ENCODE results near the gene HDAC4.

Gene HDAC4

DNA sequence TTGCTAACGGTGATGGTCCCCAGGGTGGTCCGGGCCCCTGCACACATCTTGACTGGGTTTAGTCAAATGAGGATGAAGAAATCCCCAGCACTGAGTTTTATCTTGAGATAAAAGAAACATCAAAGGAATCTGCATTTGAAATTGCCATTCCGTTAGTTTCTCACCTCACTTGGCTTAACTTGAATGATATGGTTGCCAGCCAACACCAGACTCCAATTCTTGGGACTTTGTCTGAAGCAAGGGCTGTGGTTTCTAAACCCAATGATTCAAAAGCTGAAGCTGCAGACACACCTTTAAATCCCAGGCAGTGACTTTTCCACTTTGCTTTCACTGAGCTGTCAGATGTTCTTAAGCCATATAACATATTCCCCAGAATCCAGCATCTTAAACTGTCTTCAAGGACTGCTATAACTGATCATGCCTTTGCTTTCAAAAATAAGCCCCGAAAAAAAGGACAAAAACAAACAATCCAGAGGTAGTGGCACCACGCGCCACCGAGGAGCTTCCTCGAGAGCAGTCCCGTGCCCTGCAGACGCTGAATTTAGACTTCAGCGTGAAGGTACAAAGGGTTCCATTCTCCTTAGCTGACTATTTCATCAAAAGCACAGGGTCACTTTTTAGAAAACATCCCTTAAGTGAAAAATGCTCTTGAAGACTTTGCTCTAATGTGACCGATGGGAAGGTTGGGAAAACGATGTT, 189.3 kb downstream of the HDAC4 start:
- DNase-seq: no peak

DNA sequence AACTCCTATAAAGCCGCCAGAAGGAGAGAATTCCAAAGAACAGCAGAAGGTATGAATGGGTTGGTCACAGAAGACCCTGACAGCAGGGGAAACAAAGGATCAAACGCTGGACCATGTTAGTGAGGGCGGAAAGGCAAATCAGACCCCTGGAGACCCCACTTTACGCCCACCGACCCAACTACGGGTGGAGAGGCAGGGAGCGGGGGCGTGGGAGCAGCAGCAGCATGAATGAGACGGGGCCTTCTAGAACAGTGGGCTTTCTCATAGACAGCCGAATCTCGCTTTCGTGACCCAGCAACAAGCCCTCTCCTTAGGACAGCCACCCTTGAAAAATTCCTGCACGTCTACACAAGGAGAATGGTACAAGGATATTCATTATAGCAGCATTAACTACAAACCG, 191.0 kb downstream of the HDAC4 start:
- no peak for DNase-seq

DNA sequence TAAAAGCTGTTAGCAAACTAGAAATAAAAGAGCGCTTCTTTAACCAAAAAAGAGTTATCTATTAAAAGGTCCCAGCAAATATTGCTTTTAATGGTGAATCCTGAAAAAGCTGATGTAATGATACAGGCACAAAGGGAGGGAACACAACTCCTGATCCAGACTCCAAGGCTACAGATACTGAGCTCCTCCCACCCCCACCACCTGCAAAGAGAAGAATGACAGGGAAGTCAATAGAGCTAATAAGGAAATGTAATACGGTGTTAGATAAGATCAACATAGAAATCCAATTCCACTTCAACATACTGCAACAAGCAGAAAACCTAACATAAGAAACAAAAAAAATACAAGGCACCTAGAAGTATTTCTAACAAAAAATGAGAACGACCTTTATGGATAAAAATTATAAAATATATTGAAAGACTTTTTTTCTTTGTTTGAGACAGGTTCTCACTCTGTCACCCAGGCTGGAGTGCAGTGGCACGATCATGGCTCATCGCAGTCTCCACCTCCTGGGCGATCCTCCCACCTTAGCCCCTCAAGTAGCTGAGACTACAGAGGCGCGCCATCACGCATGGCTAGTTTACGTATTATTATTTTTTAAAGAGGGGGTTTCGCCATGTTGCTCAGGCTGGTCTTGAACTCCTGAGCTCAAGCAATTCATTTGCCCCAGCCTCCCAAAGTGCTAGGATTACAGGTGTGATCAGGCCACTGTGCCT, 192.2 kb downstream of the HDAC4 start:
- DNase-seq: no peak

DNA sequence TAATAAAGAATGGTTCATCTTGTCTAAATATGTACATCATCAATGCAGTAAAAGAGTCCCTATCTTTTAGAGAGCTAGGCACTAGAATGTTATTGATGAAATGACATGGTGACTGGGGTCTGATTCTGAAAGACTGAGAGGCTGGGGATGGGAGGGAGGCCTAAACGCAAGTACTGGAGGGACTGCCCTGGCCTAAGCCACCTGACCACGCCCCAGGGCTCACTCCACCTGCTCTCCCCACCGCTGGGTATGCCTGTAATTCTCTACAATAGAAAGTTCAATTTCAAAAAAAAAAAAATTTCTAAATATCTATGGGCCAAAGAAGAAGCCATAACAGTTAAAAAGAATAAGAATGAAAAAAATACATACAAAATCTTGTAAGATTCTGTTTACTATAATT, 194.0 kb downstream of the HDAC4 start:
- no peak for DNase-seq

DNA sequence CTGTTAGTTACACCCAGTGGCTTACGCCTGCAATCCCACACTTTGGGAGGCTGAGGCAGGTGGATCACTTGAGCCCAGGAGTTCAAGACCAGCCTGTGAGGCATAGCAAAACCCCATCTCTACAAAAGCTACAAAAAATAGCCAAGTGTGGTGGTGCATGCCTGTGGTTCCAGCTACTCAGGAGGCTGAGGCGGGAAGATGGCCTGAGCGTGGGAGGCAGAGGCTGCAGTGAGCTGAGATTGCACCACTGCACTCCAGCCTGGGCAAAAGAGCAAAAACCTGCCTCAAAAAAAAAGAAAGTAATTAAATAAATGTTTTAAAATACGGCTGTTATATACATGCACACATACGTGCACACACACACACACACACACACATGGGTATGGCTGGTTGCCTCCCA, 194.8 kb downstream of the HDAC4 start:
- no peak for DNase-seq

DNA sequence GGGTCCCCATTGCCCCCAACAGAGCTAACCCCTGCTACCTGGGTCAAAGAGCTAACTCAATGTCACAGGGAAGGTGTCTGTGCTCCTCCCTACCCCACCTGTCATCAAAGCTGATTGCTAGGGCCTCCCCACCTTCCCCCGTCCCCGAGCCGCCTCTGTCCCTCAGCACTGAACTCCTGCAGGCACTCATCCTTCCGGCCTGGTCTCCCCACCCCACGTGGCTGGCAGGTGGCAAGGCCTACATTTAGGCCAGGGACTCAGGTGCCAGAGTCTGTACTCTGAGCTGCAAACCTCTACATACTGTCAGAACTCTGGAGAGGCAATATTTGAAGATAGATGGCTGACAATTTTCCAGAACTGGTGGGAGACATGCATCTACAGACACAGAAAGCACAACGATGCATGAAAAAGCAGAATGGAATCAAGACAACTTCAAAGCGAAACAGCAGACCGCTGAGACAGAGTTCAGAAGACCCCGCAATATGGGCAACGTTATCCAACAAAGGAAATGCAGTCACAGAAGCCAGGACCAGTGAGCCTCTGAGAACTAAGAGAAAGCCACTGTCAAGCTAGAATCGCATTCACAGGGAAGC, 195.8 kb downstream of the HDAC4 start:
- DNase-seq: no peak

DNA sequence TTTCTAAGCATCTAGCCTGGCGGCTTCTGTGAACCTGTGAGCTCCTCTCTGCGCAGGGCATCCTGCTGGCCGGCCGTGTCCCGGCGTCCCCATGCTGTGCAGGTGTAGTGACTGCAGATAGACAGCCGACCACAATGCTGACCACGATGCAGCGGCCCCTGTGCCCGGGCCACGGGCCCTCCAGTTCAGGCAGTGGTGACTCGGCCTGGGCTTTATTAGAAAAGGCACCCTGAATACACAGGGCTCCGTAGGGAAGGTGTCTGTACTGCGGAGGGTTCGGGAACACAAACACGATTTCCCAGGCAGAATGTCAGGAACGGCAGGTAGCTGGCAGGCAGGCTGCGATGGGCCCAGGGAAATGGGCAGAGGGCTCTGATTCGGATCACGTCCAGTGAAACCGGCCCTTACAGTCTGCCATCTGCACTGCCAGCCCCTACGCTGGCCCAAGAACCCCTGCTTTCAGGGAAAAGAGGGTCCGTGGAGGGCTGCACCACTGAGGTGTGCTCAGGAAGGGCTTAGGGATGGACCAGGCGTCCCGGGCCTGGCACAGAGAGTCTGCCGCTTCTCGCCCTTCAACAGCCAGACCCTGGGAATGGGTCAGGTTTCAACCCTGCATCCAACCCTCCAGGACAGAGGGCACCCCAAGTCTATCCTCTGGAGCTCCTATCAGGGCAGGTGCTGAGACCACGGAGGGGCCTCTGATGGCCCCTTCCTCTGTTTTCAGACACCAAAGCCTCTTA, 196.5 kb downstream of the HDAC4 start:
- no peak for DNase-seq

DNA sequence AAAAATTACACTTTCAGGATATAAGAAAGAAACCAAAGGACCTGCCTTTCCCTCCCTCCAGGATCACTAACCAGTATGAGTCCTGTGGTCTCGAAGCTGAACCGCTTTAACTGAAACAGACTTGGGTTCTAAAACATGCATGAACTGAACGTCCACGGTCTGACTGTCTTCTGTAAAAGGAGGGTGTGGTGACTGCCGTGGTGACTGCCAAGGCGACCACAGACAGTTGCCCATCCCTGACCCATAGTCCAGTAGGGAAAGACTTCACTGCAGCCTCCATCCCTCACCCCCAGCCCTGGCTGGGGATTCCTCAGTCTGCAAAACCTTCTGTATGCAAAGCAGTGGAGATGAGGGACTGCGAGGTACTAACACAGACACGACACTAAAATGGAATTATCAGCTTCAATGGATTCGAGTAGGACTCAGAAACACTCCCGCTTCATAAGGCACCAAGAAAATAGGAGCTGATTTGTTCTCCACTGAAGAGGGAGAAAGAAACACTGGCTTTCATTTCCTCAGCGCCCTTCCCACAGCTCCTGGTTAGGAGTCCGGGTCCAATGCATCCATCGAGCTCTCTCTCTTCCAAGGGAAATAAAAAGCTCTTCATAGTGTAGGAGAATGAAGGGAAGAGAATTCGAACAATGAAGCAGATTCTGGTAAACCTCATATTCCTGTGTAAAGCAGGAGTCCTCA, 197.2 kb downstream of the HDAC4 start:
- DNase-seq: no peak

DNA sequence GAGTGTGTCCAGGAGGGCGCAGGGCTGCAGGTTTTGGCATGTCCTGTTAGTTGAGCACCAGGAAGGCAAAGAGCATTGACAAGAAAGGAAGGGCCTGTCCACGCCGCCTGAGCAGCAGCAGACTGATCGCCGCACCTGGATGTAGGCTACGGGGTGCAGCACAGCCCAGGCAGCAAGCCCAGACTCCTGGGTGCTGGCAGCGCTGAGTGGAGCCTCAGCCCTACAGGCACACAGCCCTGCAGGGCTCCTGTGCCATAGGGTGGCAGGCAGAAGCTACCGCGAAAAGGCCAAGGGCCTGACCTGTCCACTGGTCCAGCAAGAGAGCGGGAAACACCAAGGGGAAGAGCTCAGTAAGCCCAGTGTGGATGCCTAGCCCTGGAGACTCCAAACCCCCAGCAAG, 198.0 kb downstream of the HDAC4 start:
- DNase-seq: no peak

DNA sequence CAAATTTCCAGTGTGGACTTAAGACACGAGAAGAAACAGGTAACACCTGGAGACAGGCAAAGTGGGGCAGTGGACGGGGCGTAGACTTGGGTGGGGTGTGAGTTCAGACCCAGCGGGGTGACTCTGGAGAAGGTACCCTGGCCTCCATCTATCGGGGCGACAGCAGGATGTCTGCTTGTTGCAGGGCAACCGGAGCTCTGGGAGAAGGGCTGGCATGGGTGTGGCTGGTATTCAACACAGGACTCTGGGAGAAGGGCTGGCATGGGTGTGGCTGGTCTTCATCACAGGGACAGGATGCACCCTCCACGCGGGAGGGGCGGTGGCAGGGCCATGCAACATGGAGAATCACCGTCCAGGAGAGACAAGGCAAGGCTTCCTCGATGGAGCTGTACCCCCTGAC, 198.5 kb downstream of the HDAC4 start:
- no peak for DNase-seq

DNA sequence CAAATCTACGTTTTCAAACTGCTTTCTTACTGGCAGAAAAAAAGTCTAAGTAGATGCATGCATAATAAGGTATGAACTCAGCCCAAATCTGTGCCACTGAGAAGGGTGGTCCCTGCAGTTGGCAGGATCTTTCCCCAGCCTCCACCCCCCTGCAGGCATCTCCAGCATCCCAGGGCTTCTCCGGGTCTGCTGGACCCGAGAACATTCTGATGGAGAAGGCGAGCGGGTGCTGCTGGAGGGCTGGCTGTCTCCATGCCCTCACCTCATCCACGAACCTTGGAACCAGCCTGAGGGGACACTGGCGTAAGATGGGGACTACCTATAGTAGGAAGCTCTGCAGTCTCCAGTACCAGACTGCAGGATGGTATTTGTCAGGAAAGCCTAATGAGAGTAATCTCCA, 198.9 kb downstream of the HDAC4 start:
- DNase-seq: no peak

DNA sequence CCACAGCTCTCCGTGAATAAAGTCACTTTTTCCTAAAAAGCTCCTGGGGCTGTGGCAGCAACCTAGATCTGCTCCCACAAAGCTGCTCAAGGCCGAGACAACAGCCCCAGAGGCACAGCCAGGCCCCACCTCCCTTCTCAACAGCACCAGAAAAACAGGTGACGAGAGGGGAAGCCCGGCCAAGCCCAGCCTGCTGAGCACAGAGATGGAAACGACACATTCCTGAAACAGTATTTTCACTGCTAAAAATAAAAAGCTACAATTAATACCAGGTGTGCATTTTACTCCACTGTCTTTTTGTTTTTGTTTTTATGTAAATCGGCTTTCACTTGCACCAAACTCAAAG, 199.3 kb downstream of the HDAC4 start:
- no peak for DNase-seq

DNA sequence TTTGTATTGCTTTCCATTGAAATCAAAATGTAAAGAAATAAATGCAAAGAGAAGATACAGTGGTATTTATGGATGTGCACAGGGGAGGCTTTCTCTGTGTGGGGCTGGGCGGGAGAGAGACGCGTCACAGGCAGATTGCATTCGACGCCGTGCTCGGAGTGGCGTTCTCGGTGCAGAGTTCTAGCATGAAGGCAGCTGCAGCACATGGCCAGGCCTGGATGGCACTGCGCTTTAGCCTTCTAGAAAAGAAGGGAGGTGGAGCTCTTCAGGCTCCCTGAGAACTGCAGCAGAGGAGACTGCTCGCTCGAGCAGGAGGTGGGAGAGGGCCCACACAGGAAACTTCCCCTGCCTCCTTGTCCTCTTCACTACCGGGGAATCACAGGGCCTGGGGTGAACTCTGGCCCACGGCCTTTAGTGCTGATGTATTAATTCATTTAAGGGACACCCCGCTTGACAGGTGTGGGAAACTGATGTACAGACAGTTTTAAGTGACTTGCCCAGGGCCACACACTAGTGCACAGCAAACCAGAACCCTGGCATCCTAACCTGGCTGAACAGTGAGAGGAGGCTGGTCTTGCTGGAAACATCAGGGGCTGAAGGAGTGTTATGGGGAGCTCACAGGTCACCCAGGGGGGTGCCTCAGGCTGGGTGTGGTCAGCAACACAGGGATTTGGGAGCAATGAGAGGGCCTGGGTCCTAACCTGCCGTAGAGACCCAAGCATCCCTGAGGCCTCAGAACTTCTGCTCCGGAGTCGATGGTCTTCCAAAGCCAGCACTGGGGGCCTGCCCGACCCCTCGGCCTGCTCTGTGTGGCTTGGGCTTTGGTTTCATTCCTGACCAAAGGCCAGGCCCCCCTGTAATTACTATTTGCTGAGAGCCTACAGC, 199.9 kb downstream of the HDAC4 start:
- DNase-seq: no peak

DNA sequence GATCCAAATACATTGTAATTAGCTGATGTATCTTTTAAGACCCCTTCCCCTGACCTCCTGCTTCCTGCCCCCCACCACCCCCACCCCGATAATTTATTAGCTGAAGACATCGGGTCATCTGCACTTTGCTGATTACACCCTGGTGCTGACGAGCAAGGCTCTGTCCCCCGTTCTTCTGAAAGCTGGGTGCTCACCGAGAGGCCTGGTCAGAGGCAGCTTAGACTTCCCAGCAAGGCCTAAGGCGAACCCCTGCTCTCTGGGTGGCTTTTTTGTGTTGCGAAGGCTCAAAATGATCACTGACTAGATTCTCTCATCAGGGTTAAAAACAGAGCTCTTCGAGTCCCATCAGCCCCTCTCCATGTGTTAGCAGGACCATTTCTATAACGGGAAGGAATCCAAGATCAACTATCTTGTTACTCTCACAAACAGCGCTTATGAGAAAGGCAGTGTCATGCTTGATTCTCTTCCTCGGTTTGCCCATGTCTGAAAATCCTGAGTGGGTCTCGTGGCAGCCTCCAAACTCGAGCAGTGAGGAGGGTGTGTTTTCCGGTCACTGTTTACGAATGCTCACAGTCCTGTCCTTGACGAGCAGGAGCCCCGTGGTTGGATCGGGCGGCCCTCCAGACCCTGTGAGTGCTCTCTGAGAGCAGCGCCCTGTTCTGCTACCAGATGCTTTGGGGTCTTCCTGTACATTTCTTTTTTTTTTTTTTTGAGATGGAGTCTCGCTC, 201.6 kb downstream of the HDAC4 start:
- no peak for DNase-seq

DNA sequence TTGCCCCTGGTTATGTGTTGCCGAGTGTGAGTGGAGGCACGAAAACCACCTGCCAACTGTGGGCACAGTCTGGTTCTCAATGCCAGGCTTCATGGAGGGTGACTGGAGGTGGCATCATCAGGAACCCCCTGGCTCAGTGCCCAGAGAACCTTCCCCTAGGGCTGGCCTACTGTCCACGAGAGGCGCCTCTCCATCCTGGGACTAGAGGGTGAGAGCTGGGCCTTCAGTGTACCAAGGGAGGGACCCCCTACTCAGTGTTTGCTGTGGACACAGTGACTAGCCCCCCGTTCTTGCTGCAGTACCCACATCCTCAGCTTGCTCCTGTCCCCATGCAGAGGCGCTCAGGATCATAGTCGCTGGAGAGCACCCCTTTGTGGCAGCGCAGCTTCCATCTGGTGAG, 202.6 kb downstream of the HDAC4 start:
- no peak for DNase-seq

DNA sequence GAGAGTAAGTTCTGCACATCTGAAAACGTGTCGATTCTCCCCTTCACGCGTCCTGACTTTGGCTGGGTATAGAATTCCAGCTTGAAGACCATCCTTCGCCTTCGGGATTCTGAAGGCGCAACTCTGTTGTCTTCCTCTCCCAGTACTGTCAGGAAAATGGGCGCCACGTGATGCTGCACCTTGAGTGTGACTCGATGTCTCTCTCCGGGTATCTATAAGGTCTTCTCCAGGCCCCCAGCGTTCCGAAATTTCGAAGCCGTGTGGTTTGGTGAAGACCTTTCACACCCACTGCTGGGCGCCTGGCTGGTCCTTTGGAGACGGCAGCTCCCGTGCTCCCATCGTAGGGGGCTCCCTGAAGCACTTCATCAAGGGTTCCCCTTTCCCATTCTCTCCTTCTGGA, 203.7 kb downstream of the HDAC4 start:
- no peak for DNase-seq

DNA sequence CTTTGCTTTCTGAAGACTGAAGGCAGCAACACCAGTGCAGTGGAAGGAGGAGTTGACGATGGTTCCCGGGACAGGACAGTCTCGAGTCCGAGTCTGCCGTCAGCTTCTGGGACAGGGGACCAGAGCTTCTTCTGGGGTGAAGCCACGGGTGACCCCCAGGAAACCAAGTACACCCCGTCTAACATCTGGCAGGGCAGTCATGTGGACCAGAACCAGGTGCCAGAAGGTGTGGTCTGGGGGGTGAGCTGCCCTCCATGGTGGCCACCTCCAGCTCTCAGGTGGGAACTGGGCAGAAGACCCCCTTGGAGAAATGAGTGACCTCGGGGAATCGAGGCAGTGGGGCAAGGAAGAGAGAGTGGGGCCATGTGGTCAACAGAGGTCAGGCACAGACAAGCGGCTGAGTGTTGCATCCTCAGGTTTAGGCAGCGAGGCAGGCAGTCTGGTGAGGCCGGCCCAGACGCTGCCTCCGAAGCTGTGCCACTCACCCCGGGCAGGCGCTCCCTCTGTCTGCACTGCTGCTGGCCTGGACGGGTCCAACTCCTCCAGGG, 204.3 kb downstream of the HDAC4 start:
- DNase-seq: no peak

DNA sequence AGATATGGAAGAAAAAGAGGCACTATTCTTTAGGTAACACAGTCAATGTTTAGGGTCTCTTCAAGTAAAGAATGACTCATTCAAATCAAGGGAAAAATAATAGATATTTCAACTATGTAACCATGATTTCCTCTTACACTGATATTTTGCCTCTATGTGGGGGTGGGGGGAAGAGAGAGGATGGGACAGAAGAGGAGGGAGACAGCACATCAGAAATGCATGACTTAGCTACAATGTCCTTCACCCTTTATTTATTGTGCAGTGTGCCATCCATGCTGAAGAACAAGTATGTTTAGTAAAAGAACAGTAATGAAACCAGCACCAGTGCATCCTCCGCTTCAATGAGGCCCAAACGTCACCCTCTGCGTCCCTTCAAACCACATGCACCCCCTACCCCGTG, 204.8 kb downstream of the HDAC4 start:
- DNase-seq: no peak

DNA sequence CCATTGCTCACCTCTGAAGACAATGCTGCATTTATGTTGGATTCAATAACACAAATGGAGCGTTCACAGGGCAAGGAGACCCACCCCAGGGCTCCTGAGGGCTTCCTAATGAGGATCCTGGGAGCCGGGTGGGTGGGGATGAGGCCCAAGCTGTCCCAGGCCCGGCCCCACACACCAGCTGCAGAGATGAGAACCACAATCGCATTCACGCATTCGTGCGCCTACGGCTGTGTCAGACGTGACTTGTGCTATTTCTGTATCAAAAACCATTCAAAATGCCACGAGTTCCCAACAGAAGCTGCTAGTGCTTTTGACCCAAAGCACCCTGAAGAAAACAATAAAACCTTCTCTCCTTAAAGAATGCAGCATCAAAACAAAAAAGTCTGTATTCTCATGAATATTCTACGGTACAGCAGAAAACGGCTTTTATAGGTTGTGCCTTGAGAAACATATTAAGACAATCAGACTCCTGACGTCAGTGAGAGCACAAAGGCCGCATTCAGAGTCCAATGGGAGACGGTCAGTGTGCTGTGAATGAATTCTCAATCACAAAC, 205.4 kb downstream of the HDAC4 start:
- DNase-seq: no peak

DNA sequence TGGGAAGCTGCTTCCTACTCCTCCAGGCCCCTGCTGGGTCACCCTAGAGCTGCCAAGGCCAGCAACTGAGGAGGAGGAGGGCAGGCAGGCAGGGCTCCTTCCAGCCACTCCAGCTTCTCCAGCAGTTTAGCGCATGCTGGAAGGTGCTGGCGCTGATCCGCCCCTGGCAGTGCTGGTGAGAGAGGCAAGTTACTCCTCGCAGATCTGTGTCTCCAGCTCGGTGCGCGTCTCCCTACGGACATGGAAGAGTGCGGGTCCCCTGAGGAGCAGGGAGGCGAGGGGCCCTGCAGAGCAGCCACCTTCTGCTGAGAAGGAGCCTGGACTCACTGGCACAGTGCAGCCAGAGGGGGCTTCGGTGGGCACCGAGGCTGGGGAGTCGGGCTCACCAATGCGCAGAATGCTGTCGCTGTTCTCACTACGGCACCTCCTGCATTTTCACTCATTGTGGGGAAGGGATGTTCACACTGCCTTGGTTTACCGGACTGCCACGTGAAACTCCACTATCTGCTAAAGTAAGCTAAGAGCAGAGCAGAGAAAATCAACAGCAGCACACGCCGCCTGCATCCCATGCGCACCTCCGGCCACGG, 206.0 kb downstream of the HDAC4 start:
- DNase-seq: no peak
